ENCODE measurements around the gene OR52A5.

DNA sequence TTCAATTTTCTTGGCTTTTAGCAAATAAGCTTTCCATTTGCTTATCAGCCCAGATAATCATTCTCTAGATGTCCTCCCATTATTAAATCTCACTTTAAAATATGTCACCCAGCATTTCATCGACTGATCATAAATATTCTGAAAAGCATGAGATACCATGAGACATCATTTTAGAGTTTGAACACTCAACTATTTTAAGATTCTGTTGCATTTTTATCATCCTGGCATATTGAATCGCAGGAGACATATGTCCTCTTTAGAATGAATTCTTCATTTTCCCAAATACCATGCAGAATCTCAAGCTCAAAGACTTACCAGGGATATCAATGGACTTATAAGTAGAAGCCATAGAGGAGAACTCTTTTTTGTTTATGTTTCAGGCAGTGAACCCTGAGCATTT lies at the start of gene OR52A5:
- TF ChIP-seq, protein P1, sequence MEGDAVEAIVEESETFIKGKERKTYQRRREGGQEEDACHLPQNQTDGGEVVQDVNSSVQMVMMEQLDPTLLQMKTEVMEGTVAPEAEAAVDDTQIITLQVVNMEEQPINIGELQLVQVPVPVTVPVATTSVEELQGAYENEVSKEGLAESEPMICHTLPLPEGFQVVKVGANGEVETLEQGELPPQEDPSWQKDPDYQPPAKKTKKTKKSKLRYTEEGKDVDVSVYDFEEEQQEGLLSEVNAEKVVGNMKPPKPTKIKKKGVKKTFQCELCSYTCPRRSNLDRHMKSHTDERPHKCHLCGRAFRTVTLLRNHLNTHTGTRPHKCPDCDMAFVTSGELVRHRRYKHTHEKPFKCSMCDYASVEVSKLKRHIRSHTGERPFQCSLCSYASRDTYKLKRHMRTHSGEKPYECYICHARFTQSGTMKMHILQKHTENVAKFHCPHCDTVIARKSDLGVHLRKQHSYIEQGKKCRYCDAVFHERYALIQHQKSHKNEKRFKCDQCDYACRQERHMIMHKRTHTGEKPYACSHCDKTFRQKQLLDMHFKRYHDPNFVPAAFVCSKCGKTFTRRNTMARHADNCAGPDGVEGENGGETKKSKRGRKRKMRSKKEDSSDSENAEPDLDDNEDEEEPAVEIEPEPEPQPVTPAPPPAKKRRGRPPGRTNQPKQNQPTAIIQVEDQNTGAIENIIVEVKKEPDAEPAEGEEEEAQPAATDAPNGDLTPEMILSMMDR (IDR thresholded peaks at IDR 0.05) = no peak
- no peak for TF ChIP-seq POLR2AphosphoS5 (IDR thresholded peaks at IDR 0.05)

All from stomach (tissue), 4 donors.